Tibial nerve (tissue), 4 donors: Measurements from ENCODE around the gene PGF.

Source experiments
- EP300 ChIP-seq, 2 donors: sonication (generic); formaldehyde crosslinking; IDR thresholded peaks; one replicate each; pipeline ENCODE4 v1.6.1; 2017; ENCODE audit warnings: antibody characterized with exemption in 2 of 2, mild to moderate bottlenecking in 1 of 2
- POLR2A ChIP-seq, 2 donors: fragments of 450-650 bp; IDR thresholded peaks; one replicate each; pipeline ENCODE4 v1.6.1; 2017; ENCODE audit warnings: antibody characterized with exemption in 2 of 2, mild to moderate bottlenecking in 2 of 2, moderate library complexity in 2 of 2
- TF ChIP-seq, protein P1 (sequence below), 5 experiments: fragments of 200-600 bp in 3 of 5; fragments of 450-650 bp in 2 of 5; sonication (generic) in 3 of 5; IDR thresholded peaks; one replicate each; pipeline ENCODE4 v1.5.1; 2016 to 2019; ENCODE audit warnings: antibody characterized with exemption in 5 of 5, mild to moderate bottlenecking in 3 of 5, moderate library complexity in 2 of 5

GRCh38 chr14:74953686-74954085 is 1.7 kb downstream of the PGF start:
- TF ChIP-seq, protein P1, sequence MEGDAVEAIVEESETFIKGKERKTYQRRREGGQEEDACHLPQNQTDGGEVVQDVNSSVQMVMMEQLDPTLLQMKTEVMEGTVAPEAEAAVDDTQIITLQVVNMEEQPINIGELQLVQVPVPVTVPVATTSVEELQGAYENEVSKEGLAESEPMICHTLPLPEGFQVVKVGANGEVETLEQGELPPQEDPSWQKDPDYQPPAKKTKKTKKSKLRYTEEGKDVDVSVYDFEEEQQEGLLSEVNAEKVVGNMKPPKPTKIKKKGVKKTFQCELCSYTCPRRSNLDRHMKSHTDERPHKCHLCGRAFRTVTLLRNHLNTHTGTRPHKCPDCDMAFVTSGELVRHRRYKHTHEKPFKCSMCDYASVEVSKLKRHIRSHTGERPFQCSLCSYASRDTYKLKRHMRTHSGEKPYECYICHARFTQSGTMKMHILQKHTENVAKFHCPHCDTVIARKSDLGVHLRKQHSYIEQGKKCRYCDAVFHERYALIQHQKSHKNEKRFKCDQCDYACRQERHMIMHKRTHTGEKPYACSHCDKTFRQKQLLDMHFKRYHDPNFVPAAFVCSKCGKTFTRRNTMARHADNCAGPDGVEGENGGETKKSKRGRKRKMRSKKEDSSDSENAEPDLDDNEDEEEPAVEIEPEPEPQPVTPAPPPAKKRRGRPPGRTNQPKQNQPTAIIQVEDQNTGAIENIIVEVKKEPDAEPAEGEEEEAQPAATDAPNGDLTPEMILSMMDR (IDR thresholded peaks at IDR 0.05), result no peak
- TF ChIP-seq POLR2A (IDR thresholded peaks at IDR 0.05) (no peak), EP300 (IDR thresholded peaks at IDR 0.05) (no peak)
